ENCODE measurements around the gene GDF15.

GRCh38 chr19:18363787-18364186 lies 22.2 kb upstream of the GDF15 start:
- TF ChIP-seq POLR2AphosphoS5 (IDR thresholded peaks at IDR 0.05; ENCODE audit: borderline replicate concordance, low read depth, low read length) = no peak
- no peak for TF ChIP-seq EZH2 (IDR thresholded peaks at IDR 0.05)
- no peak for TF ChIP-seq FOXP2 (optimal IDR thresholded peaks at IDR 0.05; ENCODE audit: control extremely low read depth, extremely low read length, insufficient read depth)
